Left colon (tissue), 2 donors: ENCODE data around the gene ZBTB7C. TPM values are rescaled to one million over a fixed set of nuclear protein-coding genes. Genes with fewer than 3 reads are reported as not detected.
A peak's percentile ranks its signal among the peaks of the same experiment; 100 is the strongest.

ENCODE experiments used
- ATAC-seq: fragments of 200-7000 bp; cut with Tn5 transposase; one replicate; pipeline ENCODE4 v1.9.1; 2020; ENCODE audit warnings: mild to moderate bottlenecking, moderate library complexity
- DNase-seq, 2 donors: peaks; one replicate each; pipeline ENCODE4 v3.0.0-alpha.2; 2020
- intact Hi-C, 2 donors: fragments of 100-400 bp; cut with DNase I in 1 of 2; cut with micrococcal nuclease in 1 of 2; formaldehyde crosslinking; loops; one replicate each; pipeline versions ENCODE4 v1.11.2 to v1.14.0; 2022; cut with DNase I, micrococcal nuclease
- total RNA-seq, 2 donors: library from RNA; stranded (reverse); fragmentation: NEBNext Ultra II Directional; extraction: Animal tissue kit (Norgen Biotek cat#: 25700); gene quantifications; one replicate each; pipeline ENCODE4 v1.2.1, GENCODE V29; 2021
- donor health status: DM: no; HTN: no; CAD: no.
- donor health status: DM: yes; HTN: yes; CAD: no.

Gene ZBTB7C
- total RNA-seq, 2 donors from 2014 or later, result 52.1 to 53.4 TPM

DNA sequence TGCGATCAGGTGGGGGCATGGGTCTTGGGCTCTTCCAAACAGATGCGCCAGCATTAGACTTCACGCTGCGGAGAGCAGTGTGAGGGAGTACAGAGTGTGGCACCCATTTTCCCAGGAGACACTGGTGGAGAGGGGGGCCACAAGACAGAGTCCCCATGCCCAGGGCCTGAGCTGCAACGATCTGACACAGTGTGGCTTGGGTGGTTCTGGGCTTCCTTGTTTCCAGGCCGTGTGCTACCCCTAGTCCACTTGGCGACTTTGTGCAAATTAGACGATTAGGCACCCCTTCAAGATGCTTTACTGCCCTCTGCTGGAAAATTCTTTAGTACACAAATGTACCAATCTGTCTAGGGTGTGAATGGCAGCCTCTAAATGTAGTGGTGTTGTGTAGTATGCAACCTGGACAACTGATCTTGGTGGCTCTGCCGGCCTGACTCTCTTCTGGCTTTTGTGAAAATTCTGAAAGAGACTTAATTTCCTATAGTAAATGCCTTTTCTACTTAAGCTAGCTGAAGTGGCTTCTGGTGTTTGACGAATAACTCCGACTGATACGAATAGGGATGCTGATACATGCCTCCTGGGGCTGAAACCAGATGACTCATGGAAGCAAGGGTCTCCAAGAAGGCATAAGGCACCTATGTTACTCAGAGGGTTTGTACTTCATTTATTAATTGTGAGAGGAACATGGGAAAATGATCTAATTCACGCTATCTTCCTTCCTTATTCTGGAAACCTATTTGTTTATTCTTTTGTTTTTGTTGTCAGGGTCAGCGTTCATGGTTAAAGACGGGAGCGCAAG lies 386.5 kb downstream of the ZBTB7C start:
- ATAC-seq (peak; percentile 76), DNase-seq (peak in 1 of 2 donors; percentile 15)
- intact Hi-C loops, result loop anchor here in 1 of 2 donors (5.0 kb wide), 1 partner anchor 250 kb away; no protein-coding TSS in a partner anchor

GRCh38 chr18:48022021-48022420 lies 387.2 kb downstream of the ZBTB7C start:
- intact Hi-C loops, result loop anchor here in 1 of 2 donors (5.0 kb wide), 1 partner anchor 250 kb away; no protein-coding TSS in a partner anchor
- DNase-seq, result no peak
- no peak for ATAC-seq

GRCh38 chr18:48021273-48021914 lies 387.8 kb downstream of the ZBTB7C start:
- intact Hi-C loops, result loop anchor here in 1 of 2 donors (5.0 kb wide), 1 partner anchor 249 kb away; no protein-coding TSS in a partner anchor
- no peak for ATAC-seq
- no peak for DNase-seq

DNA sequence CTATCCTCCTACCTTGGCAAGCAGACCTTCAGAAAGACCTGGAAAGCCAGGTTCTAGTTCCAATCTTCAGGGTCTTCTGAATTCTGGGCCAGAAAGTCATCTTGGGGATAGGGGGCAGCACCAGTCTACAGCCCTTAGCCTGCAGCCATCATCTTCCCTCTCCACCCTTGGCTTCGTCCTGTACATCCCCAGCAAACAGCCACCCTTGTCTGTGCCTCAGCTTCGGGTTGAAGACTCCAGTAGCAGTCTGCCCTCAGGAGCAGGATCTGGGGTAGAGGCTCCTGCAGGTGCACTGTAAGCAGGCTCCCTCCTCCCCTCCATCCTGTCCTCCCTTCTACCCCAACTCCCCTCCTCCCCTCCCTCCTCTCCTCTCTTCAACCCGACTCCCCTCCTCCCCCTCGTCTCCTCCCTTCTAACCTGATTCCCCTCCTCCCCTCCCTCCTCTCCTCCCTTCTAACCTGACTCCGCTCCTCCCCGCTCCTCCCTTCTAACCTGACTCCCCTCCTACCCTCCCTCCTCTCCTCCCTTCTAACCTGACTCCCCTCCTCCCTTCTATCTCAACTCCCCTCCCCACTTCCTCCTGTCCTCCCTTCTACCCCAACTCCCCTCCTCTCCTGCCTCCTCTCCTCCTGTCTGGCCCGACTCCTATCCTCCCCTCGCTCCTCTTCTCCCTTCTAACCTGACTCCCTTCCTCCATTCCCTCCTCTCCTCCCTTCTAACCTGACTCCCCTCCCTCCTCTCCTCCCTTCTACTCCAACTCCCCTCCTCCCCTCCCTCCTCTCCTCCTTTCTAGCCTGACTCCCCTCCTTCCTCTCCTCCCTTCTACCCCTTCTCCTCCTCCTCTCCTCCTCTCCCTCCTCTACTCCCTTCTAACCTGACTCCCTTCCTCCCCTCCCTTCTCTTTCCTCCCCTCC lies 388.6 kb downstream of the ZBTB7C start:
- ATAC-seq (no peak), DNase-seq (no peak)
- intact Hi-C loops, result loop anchor here in 1 of 2 donors (5.0 kb wide), 1 partner anchor 248 kb away; no protein-coding TSS in a partner anchor

DNA sequence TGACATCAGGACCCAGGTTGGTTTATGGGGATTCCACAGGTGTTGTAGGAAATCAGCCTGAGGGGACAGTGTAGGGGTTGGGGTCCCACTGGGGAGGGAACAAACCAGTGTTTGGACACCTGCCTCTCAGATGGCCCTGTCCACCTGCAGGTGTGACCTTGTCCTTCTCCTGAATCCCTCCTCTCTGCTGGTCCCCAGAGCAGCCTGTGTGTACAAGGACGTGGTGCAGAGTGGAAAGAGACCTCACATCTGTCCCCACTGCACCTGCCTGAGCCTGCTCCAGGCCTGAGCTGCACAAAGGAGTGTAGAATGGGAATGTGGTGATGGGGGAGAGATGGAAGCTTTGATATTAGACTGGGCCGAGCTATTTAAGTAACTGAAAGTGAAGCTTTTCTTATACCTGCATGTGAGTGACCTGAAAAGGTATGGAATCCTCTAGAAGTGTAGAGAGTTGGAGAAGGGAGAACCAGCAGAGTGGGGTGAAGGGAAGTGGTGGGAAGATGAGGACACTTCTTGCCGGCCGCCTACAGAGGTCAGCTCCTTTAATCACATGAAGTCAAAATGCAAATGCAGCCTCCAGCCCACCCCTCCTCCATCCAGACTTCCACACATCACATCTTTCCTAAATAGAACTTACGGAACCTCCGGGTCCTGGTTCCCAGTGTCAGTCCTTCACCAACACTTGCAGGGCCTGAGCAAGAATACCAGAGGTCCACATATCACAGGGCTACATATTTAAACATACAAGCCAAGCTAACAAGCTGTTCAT lies 389.4 kb downstream of the ZBTB7C start:
- intact Hi-C loops, result loop anchor here in 1 of 2 donors (5.0 kb wide), 1 partner anchor 247 kb away; no protein-coding TSS in a partner anchor
- ATAC-seq, result no peak
- no peak for DNase-seq

GRCh38 chr18:48018851-48019250 lies 390.3 kb downstream of the ZBTB7C start:
- intact Hi-C loops, result no loop called here
- ATAC-seq (no peak), DNase-seq (no peak)

- DNase-seq (no peak), ATAC-seq (no peak)
- intact Hi-C loops, result no loop called here
Measured at GRCh38 chr18:48017635-48018034, 391.5 kb downstream of the ZBTB7C start.

DNA sequence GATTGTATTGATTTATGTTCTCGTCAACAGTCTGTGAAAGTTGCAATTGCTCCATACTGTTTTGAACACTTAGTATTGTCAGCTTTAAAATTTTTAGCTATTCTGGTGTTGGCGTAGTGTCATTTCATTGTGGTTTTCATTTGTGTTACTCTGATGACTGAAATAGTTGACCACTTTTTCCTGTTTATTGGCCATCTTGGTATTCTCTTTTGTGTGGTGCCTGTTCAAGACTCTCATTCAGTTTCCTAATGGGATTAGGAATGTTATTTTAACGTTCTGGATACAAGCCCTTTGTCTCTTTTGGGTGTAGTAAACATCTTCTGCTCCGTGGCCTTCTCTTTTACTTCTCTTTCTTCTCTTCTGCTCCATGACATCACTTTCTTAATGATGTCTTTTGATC lies 396.0 kb downstream of the ZBTB7C start:
- intact Hi-C loops, result no loop called here
- ATAC-seq (no peak), DNase-seq (no peak)

- intact Hi-C loops, result no loop called here
- ATAC-seq (no peak), DNase-seq (no peak)
Measured at GRCh38 chr18:48011926-48012465, 397.2 kb downstream of the ZBTB7C start.

GRCh38 chr18:48010264-48010663 lies 398.9 kb downstream of the ZBTB7C start:
- no peak for ATAC-seq
- intact Hi-C loops, result no loop called here

GRCh38 chr18:48009116-48009745 lies 400.0 kb downstream of the ZBTB7C start:
- intact Hi-C loops, result no loop called here
- DNase-seq (no peak), ATAC-seq (peak; percentile 32)

More at GRCh38 chr18:48010264-48010663, 398.9 kb downstream of the ZBTB7C start:
- DNase-seq, result no peak

- DNase-seq, result peak; percentile 75 to 77
- intact Hi-C loops, result no loop called here
- ATAC-seq, result peak; percentile 84
Measured at GRCh38 chr18:48007955-48008701, 401.1 kb downstream of the ZBTB7C start.

- ATAC-seq, result no peak
- intact Hi-C loops, result no loop called here
- no peak for DNase-seq
Measured at GRCh38 chr18:48007381-48007780, 401.8 kb downstream of the ZBTB7C start.

- intact Hi-C loops, result no loop called here
- no peak for ATAC-seq
- DNase-seq, result no peak
Measured at GRCh38 chr18:48006415-48007175, 402.6 kb downstream of the ZBTB7C start.

DNA sequence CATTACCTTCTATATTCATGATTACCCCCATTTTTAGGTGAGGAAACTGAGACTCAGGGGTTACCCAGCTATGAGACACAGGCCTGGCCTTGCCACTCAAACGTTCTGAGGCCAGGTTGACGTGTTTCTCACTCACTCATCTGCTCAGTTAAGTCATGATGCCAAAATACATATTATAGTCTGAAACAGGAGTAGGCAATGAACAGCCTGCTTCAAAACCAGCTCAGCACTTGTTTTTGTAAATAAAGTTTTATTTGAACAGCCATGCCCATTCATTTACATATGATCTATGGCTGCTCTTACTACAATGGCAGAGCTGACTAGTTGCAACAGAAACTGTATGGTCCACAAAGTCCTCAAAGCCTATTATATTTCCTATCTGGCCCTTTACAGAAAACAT lies 404.6 kb downstream of the ZBTB7C start:
- no peak for DNase-seq
- no peak for ATAC-seq
- intact Hi-C loops, result no loop called here
